Measurements from ENCODE around the gene CYTH1.

GRCh38 chr17:78644931-78645351 is 137.1 kb downstream of the CYTH1 start:
- TF ChIP-seq POLR2AphosphoS5 (IDR thresholded peaks at IDR 0.05): no peak
- TF ChIP-seq, protein P1, sequence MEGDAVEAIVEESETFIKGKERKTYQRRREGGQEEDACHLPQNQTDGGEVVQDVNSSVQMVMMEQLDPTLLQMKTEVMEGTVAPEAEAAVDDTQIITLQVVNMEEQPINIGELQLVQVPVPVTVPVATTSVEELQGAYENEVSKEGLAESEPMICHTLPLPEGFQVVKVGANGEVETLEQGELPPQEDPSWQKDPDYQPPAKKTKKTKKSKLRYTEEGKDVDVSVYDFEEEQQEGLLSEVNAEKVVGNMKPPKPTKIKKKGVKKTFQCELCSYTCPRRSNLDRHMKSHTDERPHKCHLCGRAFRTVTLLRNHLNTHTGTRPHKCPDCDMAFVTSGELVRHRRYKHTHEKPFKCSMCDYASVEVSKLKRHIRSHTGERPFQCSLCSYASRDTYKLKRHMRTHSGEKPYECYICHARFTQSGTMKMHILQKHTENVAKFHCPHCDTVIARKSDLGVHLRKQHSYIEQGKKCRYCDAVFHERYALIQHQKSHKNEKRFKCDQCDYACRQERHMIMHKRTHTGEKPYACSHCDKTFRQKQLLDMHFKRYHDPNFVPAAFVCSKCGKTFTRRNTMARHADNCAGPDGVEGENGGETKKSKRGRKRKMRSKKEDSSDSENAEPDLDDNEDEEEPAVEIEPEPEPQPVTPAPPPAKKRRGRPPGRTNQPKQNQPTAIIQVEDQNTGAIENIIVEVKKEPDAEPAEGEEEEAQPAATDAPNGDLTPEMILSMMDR (IDR thresholded peaks at IDR 0.05): no peak
- no peak for TF ChIP-seq POLR2A (IDR thresholded peaks at IDR 0.05)
